ENCODE data around the gene ZBTB5. TPM values are rescaled to one million over a fixed set of nuclear protein-coding genes. Genes with fewer than 3 reads are reported as not detected.

Gene ZBTB5
- total and polyA plus RNA-seq, 2 of the 4 experiments (the other 2 are of a cell fraction) = 6.3 to 9.1 TPM

Other genes starting within 250 kb of the ZBTB5 start
- 173 and 191 TPM in 2 replicates for gene GRHPR, start 42.8 kb downstream of the ZBTB5 start, total RNA-seq (2012; rRNA removed)
- 182 and 198 TPM in 2 replicates for gene GRHPR, start 42.8 kb downstream of the ZBTB5 start, polyA plus RNA-seq (2012; rRNA removed)
- gene POLR1E, start 20.5 kb upstream of the ZBTB5 start, total RNA-seq (2012; rRNA removed) = 67.5 and 71.9 TPM in 2 replicates
- gene POLR1E, start 20.5 kb upstream of the ZBTB5 start, polyA plus RNA-seq (2012; rRNA removed) = 42.7 and 48.0 TPM in 2 replicates
- 6.6 and 7.5 TPM in 2 replicates for gene FBXO10, start 110.9 kb upstream of the ZBTB5 start, total RNA-seq (2012; rRNA removed)
- gene FBXO10, start 110.9 kb upstream of the ZBTB5 start, polyA plus RNA-seq (2012; rRNA removed) = 6.6 and 6.7 TPM in 2 replicates
- 159 and 229 TPM in 2 replicates for gene TOMM5, start 127.1 kb upstream of the ZBTB5 start, total RNA-seq (2012; rRNA removed)
- gene TOMM5, start 127.1 kb upstream of the ZBTB5 start, polyA plus RNA-seq (2012; rRNA removed) = 200 and 206 TPM in 2 replicates
- not detected in 2 replicates for gene FRMPD1, start 185.5 kb upstream of the ZBTB5 start, total RNA-seq (2012; rRNA removed)
- not detected in 2 replicates for gene FRMPD1, start 185.5 kb upstream of the ZBTB5 start, polyA plus RNA-seq (2012; rRNA removed)

Measured in IMR-90 (cell line).